Eye (tissue), 1 donor: ENCODE measurements around the gene RNF19B.
A peak's percentile ranks its signal among the peaks of the same experiment; 100 is the strongest.

Experiments
- DNase-seq: peaks from one replicate; pipeline ENCODE4 v3.0.0-alpha.2; 2015

Gene RNF19B

DNA sequence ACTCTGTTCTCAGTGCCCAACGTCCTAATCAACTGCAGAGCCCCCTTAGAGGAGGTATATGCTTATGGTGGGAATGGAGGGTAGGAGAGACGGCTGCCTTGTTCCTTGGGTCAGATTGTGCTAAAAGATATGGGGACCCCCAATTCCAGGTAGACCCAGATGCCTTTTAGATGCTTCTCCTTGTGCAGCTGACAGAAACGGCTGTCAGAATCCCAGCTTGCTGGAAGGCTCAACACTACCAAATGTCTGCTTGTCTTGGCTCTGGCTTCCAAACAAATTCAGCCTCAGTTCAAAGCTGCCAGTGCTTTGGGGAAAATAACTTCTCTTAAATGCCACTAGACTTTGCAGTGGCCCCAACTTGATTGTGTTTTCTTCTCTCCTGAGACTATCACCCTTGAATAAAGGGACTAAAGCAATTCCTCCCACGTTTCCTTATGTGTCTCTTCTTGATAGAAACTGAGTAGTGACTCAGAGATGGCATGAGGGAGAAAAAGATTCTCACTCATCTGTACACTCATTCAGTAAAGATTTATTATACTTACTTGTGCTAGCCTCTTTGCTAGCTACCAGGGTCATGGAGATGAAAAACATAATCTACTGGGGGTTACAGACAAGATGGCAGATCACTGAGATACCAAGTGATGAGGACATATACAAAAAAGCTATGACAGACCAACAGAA, 3.4 kb upstream of the RNF19B start:
- no peak for DNase-seq

DNA sequence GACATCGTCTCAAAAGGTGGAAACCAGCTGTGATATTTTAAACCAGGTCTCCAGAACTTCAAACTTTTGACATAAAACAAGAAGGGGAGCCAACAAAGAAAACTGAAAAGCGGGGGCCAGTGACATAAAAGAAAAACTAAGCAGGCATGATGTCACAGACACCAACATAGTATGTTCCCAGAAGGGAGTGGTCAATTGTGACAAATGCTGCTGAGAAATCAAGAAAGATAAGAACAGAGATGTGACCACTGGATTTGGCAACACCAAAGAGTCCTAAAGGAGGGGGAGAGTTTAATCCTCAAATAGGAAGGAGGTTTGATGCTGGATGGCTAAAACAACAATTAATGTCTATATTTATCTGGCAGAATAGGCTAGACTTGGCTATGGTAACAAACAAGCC, 2.3 kb upstream of the RNF19B start:
- no peak for DNase-seq

DNA sequence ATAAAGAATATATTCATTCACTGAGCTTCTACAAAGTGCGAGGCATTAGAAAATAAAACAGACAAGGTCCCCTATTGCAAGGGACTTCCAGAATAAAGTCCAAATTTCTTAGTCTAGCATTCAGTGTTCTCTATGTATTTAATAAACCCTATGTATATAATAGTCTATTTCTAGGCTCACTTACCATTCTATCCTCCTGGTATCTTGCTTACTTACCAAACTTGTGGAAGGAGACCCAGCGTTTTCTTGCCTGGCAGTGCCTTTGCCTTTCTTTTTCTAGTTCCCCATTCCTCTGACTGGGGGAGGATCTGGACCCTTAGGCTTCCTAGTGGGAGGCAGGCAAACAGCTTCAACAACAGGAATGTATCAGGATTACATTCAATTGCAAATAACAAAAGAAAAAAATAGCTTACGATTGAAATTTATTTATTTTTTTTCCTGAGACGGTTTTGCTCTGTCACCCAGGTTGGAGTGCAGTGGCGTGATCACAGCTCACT, 690 bp upstream of the RNF19B start:
- no peak for DNase-seq

DNA sequence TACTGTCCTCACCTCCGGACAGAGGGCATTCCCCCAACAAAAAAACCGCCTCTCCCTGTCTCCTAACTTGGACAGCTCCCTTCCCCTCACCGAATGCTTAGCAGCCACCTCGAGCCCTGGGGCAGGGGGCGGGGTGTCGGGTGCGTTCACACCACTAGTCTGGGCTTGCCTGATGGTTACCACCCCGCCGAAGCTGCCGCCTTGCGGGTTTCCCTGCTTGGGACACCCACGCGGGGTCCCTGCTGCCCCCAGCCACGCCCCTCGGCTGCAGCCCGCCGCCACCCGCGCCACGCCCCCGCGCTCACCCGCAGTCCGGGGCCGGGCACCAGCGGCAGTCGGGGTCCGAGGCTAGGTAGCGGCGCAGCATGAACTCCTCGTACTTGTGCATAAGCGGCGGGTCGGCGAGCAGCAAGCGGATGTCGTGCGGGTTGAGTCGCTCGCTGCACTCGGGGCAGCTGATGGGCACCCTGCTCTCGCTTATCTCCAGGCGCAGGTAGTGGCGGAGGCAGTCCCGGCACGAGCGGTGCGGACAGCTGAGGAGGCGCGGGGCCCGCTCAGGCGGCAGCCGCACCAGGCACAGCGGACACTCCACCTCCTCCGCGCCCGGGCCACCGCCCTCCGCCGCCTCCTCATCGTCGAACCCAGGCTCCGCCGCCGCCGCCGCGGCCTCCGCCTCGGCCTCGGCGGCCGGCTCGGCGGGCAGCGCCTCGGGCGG, 706 bp downstream of the RNF19B start:
- peak; percentile 82 for DNase-seq

DNA sequence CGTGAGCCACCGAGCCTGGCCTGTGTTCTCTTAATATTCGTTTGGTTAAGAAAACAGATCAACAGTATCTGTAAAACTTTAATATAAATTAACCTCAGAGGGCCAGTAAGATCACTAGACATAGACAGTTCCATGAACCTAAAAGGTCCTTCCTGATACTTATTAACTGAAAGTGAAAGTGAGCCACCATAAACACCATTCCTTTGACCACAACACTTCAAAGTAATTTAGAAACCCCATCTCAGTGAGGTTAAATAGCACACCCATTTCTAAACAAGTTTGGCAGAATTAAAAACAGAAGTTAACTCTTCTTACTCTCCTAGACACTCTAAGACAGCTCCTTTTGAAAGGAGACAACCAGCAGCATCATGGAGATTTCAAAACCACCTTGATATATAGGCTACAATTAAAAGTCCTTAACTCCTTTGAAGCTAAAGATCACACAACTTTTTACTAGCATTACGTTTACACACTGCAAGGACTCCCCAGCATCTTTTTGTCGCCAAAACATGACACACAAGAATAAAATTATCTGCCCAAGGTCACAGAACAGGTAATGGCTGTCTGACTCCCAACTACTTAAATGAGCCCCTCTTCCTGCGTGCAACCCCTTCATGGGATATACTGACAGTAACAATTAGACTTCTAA, 2.2 kb downstream of the RNF19B start:
- no peak for DNase-seq

DNA sequence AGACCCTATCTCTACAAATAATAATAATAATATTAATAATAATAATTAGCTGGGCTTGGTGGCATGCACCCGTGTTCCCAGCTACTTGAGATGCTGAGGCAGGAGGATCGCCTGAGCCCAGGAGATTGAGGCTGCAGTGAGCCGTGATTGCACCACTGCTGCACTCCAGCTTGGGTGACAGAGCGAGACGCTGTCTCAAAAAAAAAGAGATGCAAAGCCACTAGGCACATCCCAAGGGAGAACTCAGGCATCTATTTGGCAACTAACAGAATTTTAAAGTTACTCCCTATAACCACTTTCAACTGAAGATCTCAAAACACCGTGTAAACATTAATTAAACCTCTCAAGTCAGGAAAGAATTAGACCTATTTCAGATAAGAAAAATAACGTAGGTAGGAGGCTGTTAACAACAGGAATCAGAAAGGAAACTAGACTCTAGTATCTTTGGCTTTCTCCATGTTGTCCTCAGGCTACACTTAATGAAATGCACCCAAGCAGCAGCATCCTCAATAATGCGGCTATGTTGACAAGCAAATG, 3.7 kb downstream of the RNF19B start:
- DNase-seq, result no peak

DNA sequence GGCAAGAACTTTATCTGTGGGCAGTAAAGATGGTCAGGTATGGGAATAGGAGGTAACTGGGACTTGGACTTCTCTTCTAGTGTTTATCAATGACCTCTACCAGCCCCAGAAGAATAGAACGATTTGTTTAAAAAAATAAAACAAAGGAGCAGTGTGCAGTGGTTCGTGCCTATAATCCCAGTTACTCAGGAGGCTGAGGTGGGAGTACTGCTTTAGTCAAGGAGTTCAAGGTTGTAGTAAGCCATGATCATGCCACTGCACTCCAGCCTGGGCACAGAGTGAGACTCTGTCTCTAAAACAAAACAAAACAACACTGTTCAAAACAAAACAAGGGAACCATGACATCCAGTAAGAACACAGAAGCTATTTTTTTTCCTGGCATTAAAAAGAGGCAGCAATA, 4.3 kb downstream of the RNF19B start:
- no peak for DNase-seq

DNA sequence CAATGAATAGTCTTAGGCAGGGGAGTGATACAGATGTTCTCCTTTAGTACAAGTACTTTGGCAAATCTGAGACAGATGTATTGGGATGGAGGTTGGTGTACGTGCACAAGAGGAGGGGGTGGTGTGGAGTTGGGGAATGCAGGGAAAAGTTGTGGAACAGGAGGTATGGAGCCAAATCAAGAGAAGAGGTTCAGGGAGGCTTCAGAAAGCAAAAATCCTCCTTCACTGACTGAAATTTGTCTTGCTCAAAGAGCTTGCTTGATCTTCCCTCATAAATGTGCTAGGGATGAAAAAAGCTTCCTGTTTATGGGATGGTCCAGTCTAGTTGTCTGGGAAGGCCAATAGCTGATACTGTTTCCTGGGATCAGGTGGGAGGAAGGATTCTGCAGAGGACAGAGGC, 5.8 kb downstream of the RNF19B start:
- DNase-seq, result no peak

DNA sequence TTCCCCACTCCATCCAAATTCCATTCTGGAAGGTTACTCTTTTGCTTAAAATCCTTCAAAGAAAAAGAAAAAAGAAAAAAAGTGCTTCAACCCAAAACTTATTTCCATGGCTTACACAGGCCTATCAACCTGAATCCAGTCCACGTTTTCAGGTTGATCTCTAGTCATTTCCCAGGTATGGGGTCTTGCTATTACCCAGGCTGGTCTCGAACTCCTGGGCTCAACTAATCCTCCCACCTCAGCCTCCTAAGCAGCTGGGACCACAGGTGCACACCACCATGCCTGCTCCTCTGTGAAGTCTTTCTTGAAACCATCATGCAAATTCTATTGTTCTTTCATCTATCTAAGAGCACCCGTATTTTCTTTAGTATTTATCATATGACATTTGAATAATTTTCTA, 7.6 kb downstream of the RNF19B start:
- no peak for DNase-seq

DNA sequence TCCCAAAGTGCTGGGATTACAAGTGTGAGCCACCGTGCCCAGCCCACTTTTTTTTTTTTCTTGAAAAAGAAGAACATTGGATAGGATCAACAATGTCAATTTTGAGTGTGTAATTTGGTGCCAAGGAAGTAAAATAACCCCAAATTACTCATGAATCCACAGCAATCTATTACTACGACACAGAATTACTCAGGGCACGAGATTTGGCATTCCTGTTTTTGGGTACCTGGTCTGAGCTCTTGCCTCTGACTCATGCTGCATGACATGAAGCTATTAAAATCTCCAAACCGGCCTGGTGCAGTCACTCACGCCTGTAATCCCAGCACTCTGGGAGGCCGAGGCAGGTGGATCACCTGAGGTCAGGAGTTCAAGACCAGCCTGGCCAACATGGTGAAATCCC, 10.4 kb downstream of the RNF19B start:
- DNase-seq, result no peak

DNA sequence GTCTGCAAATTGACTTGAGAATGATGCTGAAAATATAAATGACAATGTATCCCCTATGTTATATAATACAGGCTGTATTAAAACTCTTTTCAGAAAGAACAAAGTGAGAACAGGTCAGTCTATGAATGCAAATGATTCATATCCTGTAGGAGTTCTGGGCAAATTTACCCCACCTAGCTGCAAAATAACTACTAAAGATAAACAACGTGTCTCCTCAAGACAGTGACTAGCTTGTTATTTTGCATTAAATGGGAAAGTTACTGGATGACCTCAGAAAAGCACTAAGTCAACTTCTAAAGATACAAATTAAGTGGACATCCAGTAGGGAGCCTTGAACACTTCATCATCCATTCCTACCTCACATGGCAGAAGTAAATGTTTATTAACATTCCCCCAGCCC, 11.1 kb downstream of the RNF19B start:
- no peak for DNase-seq

DNA sequence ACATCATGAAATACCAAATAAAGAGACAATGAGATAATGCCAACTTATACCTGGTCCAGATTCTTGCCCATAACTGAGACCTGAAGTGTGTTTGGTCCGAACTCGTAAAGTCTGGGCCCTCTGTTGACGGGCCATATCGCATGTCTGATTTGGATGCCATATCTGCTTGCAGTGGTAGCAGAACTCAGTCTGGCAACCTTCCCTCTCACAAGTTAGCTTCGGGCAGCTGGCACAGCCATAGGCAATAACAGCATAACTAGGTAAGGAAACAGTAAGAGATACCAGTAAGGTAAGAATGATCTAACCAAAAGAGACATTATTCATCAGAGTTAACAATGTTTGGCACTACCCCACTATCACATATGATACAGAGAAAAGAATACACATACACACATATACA, 15.1 kb downstream of the RNF19B start:
- no peak for DNase-seq

DNA sequence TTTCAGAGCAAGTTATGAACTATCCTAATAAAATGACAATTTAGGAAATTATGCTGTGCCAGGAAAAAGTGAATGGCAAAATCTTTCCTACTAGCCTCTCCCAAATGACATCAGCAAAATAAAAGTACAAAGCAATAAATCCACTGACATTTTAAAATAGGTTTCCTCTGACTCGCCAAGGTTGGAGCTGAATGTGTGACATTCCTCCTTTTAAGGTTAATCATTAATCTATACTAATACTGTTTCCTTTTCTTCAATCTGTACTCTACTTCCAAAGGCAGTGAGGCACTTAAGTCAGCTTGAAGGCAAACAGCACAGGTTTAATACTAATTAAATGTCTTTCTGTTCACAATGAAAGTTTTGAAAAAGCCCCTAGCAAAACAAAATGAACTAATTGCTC, 15.7 kb downstream of the RNF19B start:
- DNase-seq, result no peak

DNA sequence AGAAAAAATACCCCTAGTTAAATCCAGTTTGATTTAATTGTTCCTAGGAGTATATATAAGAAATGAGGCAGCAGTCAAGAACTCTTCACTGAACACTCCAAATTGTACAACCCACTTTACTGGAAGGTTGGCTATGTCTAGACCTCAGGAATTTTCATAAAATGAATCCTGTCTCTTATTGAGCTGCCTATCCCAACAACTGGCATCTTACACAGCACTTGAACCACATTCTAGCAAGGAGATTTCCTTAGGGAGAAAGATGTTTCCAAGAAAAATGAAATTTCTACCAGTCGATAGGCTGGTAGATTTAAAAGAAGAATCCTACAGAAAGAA, 16.3 kb downstream of the RNF19B start:
- DNase-seq, result no peak

DNA sequence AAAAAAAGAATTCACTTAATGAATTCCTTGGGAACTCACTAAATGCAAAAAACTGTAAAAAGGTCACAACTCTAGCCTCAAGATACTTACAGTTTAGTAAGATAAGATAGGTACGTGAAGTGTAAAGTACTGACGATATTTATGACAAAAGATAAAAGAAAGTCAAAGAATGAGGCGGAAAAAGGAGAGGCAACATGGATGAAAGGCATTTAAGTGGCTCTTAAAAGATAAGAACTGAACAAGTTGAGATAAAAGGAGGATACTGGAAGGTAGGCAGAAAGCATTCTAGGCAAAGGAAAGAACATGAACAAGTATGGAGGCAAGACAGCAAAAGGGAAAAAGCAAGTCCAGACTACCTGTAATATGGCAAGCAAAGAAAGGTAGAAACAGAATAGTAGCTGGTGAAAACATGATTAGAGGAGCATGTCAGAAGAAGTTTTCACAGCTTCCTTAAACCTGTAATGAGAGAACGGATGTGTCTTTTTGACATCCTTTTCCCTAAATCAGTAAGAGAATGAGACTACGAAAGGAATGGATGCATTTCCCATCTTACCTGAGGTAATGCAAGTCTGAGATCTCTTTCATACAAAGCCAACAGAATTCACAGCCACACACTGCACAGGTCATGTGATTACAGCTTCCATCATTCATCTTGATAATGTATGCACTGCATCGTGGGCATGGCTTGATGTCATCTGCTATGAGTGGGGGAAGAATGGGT, 16.8 kb downstream of the RNF19B start:
- no peak for DNase-seq

DNA sequence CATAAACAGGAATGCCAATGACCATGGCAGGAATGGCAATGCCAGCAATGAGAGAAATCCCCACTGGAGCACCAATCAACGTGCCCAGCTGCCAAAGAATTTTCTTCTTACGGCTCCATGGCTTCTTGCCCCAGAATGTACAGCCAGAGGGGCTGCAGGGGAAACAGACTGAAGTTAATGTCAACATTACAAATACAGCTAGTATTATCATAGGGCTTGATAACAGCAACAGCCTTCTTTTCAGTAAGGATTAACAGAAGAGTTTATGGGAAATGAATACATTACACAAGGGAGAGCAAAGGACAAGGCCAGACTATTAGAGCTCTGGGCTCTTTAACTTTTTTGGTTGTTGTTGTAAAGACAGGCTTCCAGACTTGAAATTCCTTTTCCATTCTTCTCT, 18.2 kb downstream of the RNF19B start:
- no peak for DNase-seq

DNA sequence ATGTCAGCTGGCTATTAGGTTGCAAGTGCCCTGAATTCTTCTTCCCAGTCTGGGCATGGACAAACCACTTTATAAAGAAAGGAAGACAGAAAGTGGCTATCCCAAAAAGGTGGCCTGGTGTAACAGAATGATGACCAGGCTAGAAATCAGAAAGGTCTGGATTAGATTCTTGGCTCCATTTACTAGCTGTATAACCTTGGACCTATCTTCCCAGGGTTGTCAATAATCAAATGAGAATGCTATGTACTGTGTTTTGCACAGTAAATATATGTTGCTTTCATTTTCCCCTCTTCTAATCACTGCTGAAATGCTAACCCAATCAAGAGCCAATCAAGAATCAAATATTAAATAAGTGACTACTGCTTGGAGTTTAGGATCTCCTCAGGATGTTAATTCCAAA, 20.4 kb downstream of the RNF19B start:
- DNase-seq, result no peak

DNA sequence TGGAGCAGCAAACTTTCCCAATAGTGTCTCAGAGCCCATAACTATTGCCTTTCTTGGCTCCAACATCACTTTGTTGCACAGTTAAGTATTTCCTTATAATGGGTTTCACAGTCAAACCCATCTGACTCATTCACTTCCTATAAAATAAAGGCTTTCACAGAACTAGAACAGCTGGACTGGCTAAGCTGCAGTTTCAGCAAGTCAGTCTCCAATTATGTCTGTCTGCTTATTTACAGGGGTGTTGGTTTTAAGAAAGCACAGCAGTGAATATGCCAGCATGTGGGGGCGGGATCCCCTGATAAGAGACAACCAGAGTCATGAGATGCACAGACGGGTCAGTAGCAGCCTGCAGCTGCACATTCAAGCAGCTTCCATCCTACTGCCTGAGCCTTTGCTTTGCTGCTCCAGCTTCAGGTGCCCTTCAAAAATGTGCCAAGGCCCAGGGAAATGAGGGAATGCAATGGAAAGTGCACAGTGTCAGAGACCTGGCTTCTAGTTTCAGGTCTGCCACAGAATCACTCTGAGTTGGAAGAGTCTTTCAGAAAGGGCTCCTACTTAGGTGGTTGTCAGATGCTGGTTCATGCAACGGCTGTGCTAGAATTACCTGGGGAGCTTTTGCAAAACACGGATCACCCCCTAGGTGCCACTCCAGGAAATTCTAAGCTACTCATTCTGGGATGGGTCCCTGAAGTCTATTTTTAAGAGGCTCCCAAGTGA, 24.8 kb downstream of the RNF19B start:
- DNase-seq, result no peak

DNA sequence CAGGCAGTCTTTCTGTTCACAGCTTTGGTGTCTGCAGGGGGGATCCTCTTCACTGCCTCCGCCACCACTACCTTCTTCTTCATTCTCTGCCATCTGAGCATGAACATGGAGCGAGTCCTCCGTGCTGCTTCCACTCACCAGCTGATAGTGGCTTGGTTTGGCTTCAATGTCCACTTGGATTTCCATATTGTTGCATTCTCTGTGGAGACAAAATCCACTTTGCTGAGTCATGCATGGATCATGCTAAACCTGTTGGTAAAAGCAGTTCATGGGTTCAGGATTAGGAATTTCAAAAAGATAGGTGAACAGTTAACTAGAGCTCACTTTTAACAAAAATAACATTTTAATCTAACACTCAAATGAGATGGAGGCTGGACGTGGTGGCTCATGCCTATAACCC, 27.5 kb downstream of the RNF19B start:
- no peak for DNase-seq

DNA sequence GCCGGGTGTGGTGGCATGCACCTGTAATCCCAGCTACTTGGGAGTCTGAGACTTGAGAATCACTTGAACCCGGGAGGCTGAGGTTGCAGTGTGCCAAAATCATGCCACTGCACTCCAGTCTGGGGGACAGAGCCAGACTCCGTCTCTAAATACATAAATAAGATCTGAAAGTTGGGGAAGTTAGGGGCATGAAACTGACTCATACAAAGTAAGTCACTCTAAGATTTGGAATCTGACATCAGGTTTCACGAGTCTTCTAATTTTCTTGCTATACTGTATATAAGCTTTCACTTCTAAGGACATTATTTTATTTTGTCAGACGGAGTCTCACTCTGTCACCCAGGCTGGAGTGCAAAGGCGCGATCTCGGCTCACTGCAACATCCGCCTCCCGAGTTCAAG, 30.1 kb downstream of the RNF19B start:
- no peak for DNase-seq

DNA sequence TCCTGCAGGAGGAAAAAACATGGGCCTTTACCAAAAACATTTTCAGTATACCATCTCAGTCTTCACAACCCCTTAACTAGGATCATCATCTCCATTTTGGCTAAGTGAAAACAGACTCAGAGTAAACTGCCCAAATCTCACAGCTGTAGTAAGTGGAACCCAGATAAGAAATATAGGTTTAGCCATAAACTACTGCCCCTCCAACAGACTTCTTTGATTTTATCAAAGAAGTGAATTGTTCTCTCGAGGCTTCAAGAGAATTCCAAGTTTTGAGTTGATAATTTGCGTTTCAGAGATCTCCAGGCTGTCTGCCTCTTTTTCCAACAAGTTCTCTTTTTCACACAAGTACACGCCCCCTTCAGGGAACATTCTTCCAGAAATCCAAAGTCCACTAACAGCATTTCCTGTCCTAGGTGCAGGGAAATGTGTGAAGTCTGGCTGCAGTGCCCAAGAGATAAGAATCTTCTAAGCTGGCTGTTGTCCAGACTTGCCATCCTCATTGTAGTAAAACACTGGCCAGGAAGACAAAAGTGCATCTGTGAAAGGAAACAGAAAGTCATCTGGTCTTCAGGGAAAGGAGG, 30.8 kb downstream of the RNF19B start:
- DNase-seq, result peak; percentile 22

DNA sequence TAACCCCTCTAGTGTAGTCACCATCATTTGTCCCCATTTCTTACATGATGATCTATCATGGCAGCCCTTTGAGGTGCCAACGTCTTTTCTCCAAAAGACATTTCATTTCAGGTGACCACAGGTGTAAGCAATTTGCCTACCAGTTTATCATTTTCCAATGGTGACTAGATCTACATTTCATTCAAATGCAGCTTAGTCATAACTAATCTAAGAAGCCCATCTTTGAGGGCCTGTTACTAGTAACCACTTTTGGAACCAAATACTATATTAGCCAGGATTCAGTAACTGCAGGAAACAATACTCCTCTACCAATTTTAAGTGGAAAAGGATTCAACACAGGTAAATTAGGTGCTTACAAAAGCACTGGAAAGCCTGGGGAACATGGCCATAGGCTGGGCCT, 32.8 kb downstream of the RNF19B start:
- DNase-seq, result no peak
